GM18858 (cell line): ENCODE measurements around the gene CRPPA.

Experiments used
- ATAC-seq: cut with Tn5 transposase; IDR thresholded peaks from one replicate; pipeline ENCODE4 v1.9.1; 2021; ENCODE audit not compliant: unreplicated experiment

Gene CRPPA

GRCh38 chr7:16423761-16424160 is 2.4 kb upstream of the CRPPA start:
- ATAC-seq: no peak

DNA sequence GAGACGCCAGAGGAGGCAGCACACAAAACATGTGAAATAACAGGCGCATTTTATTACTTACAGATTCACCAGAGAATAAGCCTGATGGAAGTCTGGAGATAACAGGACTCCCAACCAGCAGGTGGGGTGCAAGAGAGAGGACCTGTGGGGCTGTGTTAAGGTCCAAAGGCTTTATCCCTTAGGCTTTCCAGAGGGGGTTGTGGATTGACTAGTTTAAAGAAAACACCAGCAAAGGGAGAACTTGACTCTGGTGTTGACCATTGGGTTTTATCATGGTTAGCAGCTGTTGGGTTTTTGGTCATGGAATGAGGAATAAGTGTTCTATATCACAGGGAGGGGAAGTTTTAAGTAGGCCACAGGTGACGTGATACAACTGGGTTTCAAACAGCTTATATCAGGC is 1.6 kb upstream of the CRPPA start:
- ATAC-seq: no peak

DNA sequence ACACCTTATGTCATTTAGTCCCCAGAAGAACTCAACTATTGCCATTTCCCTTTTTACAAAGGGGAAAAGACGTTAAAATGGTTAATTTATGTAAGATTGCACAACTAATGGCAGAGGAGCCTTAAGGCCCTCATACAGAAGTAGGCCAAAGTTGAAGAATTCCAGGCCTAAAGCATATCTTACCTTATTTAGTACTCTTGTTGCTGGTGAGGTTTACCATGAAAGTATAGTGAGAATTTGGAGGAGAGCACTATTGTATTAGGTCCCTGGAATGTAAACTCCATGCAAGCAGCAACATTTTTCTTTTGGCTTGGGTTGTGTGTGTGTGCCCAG is 731 bp upstream of the CRPPA start:
- no peak for ATAC-seq

DNA sequence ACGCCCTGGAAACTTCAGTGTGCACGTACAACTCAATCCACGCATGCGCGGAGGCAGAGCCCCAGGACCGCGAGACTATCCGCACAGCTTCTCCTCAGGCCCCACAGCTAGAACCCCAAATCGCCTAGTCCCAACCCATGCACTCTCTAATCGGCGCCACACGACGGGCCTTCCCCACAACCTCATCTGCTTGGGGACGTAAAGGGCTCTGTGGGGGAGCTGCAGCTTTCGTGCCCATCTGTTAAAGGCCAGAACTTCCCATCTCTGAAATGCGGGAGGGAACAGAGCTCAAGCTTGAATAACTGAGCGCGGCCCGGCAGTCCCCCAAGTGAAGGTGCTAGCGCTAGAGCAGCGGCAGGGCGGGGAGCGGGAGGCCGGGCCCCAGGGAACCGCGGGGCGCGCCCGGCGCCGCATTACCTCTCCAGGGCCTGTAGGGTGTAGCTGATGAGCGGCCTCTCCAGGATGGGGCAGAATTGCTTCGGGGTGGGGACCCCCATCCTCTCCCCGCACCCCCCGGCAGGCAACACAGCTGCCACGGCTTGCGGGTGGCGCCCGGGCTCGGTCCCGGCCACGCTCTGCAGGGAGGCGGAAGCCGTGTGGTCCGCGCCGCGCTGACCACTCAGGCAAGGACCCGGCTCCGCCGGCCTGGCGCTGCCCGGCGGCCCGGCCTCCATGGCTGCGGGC is 547 bp downstream of the CRPPA start:
- peak; percentile 70 for ATAC-seq

GRCh38 chr7:16420329-16420648 is 1.0 kb downstream of the CRPPA start:
- no peak for ATAC-seq

DNA sequence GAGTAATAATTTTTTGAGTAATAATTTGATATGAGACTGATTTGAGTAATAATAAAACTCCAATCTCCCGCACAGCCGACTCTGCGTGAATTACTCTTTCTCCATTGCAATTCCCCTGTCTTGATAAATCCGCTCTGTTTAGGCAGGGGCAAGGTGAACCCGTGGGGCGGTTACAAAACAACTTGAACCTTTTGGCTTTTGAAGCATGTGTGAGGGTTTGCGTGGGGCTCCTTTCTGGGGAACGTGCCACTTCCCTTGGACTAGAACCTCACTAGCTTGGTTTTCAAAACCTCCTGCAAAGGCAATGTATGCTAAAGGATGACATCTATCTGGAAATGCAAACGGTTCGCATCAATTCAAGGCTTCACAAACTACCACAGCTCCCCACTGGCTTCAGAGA is 1.5 kb downstream of the CRPPA start:
- no peak for ATAC-seq

GRCh38 chr7:16419126-16419525 is 2.2 kb downstream of the CRPPA start:
- no peak for ATAC-seq

GRCh38 chr7:16417906-16418305 is 3.4 kb downstream of the CRPPA start:
- no peak for ATAC-seq

- ATAC-seq: no peak
Observed at GRCh38 chr7:16416289-16417282, 4.8 kb downstream of the CRPPA start.

DNA sequence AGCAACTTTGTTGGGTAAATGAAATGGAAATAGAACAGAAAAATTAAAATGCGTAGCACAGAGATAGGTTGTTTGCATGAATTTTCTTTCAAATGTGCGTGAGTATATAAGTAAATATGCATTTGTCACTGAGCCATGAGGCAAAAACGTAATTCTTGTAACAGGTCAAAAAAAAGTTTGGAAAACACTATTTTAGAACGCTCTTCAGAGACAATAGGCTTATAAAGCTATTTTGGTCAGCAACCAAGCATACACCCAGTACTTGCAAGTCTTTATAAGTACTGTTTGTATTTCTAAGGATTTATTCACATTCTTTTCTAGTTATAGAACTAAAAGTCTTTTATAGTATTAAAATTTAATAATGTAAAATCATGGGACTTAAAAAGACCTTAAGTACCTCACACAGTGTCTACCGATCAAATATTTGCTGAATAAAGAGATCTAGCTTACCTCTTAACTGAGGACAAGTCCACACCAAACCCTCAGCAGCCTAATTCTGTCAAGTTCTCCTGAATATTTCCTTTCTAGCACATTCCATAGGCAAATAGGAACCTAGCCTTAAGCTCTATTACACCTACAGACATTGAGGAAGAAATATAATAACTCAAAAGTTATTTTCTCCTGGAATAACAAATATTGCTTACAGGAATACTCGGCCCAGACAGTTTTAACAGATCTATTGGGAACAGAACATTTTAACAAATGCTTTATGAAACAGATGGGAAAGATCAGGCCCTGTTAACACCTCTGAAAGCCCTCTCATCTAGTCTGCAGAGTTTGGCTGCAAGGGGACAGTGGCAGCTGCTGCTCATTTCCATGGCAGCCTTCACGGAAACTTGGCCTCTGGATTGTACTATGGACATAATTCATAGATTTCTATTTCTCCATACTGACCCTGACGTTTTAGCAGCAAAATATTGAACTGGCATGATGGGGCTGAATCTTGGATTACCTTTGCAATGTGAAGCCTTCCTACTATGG is 8.8 kb downstream of the CRPPA start:
- ATAC-seq: no peak

GRCh38 chr7:16411391-16411790 is 9.9 kb downstream of the CRPPA start:
- ATAC-seq: no peak

DNA sequence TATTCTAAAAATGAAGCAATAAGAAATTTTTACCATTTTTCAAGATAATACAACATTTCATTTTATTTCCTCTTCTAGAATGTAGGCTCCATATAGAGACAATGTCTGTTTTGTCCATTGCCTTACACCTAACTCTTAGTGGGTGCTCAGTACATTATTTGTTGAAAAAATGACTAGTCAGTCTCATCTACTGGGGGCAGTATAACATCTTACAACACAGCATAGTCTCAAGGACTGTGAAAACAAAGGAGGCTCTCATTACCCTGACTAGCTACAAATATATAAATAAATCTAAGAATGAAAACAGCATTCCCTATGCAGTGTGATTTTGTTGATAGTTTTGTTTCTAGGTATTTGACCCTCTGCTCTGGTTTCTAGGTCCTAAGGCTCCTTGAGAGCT is 11.6 kb downstream of the CRPPA start:
- ATAC-seq: no peak

DNA sequence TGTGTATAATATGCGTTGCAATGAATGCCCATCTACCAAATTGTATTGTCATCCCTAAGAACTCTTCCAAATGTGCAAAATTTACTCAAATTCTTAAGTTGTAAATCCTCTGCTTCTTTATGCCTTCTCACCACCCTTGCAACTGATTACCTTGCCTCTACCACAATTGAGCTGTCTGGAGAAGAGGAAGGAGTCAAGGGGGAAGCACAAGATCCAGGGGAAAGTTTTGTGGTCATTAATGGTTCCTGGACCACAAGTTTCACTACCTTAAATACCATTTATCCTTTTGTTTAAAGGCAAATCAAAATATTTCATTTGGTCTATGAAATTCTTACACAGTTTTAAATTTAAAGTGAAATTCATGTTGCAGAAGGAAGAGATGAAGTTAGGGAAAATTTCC is 16.7 kb downstream of the CRPPA start:
- ATAC-seq: no peak

GRCh38 chr7:16403475-16403874 is 17.9 kb downstream of the CRPPA start:
- ATAC-seq: no peak

GRCh38 chr7:16402940-16403339 is 18.4 kb downstream of the CRPPA start:
- ATAC-seq: no peak

- no peak for ATAC-seq
Observed at GRCh38 chr7:16402091-16402490, 19.2 kb downstream of the CRPPA start.

DNA sequence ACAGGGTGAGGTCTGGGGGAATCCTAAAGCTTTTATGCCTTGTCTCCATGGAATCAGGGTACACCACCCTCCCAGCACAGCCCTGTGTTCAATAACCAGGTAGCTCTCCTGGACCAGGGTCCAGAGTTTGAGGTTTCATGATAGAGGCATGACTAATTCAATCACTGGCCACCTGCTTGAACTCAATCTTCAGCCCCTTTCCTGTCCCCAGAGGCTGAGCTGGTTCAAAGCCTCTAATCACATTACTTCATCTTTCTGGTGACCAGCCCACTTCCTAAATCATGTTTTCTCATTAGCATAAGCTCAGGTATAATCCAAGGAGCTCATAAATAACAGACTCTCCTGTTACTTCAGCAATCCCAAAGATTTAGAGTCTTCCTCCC is 20.5 kb downstream of the CRPPA start:
- ATAC-seq: no peak

- no peak for ATAC-seq
Observed at GRCh38 chr7:16399916-16400892, 21.1 kb downstream of the CRPPA start.

DNA sequence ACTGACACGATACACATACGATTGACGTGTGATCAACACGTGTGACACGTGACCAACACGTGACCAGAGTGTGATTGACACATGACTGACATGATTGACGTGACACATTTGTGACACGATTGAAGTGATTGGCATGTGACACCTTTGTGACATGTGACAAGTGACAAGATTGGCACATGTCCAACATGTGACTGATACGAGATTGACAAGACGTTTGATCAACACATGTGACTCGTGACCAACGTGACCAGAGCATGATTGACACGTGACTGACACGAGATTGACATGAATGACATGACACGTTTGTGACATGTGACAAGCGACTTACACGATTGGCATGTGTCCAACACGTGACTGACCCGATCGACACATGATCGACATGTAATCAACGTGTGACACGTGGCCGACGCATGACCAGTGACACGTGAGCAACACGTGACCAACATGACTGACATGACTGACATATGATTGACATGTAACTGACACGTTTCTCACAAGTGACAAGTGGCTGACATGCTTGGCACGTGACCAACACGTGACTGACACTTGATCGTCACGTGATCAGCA is 22.0 kb downstream of the CRPPA start:
- no peak for ATAC-seq
